ENCODE results near the gene ASPSCR1. TPM values are rescaled to one million over a fixed set of nuclear protein-coding genes. Genes with fewer than 3 reads are reported as not detected.

The ASPSCR1 gene
- total and polyA plus RNA-seq, 2 of the 4 experiments (the other 2 are of a cell fraction) = 7.2 to 17.2 TPM

- H3K27ac ChIP-seq (ENCODE audit: insufficient read depth, low read length) = no peak overlapping the region
- H3K56ac ChIP-seq (ENCODE audit: extremely low read depth, insufficient read depth, low read length) = no peak overlapping the region
- no peaks in the 10 kb centered on the region for H3K9me1 ChIP-seq (ENCODE audit: insufficient read depth, low read length)
- ChIA-PET CTCF (no interaction called here), POLR2A (ENCODE audit: unreplicated experiment) (no interaction called here)
- H2AFZ ChIP-seq (replicated peaks; ENCODE audit: low read length, poor library complexity) = peak overlapping the region; percentile 3
- no peaks in the 10 kb centered on the region for H3K4me1 ChIP-seq (ENCODE audit: control insufficient read depth, insufficient read depth, low read length)
- H4K8ac ChIP-seq (ENCODE audit: low read depth in 2 of 2, low read length in 2 of 2) = no peak overlapping the region
- H3K4ac ChIP-seq (ENCODE audit: low read depth, low read length) = no peak overlapping the region
- H3K14ac ChIP-seq (replicated peaks; ENCODE audit: low read depth, low read length) = no peak overlapping the region
- BruUV-seq (replicated peaks) = no TSS peak
- H4K5ac ChIP-seq (ENCODE audit: low read depth, low read length) = no peak overlapping the region
- no peaks in the 10 kb centered on the region; the same call in 1 of the 2 replicates for H4K20me1 ChIP-seq (ENCODE audit: insufficient read depth, low read length)
- DNase-seq = no peak
- no peak overlapping the region for H3K23ac ChIP-seq (ENCODE audit: low read depth, low read length)
- TF ChIP-seq FOS (IDR thresholded peaks at IDR 0.05; ENCODE audit: low read depth, low read length) (no peak), SMC3 (IDR thresholded peaks at IDR 0.05; ENCODE audit: low read depth, low read length) (no peak), BHLHE40 (IDR thresholded peaks at IDR 0.05; ENCODE audit: low read depth, low read length) (no peak), CEBPB (IDR thresholded peaks at IDR 0.05; ENCODE audit: low read depth, low read length) (no peak), MXI1 (IDR thresholded peaks at IDR 0.05; ENCODE audit: borderline replicate concordance, low read depth, low read length) (no peak), RCOR1 (IDR thresholded peaks at IDR 0.05; ENCODE audit: insufficient replicate concordance, low read length) (no peak), CHD1 (IDR thresholded peaks at IDR 0.05; ENCODE audit: low read depth, low read length) (no peak), ELK1 (IDR thresholded peaks at IDR 0.05; ENCODE audit: borderline replicate concordance, low read depth, low read length) (no peak), RAD21 (IDR thresholded peaks at IDR 0.05; ENCODE audit: low read length) (no peak), RFX5 (IDR thresholded peaks at IDR 0.05; ENCODE audit: low read depth, low read length) (no peak), POLR2A (IDR thresholded peaks at IDR 0.05; ENCODE audit: low read depth, low read length) (no peak), MAZ (IDR thresholded peaks at IDR 0.05; ENCODE audit: borderline replicate concordance, low read depth, low read length) (no peak), USF2 (IDR thresholded peaks at IDR 0.05; ENCODE audit: low read depth, low read length) (no peak), CTCF (conservative IDR thresholded peaks at IDR 0.05; ENCODE audit: low read depth, low read length) (no peak), NFE2L2 (IDR thresholded peaks at IDR 0.05; ENCODE audit: low read depth, low read length) (no peak), MAFK (IDR thresholded peaks at IDR 0.05; ENCODE audit: low read depth, low read length) (no peak)
- no peak overlapping the region for H3K4me2 ChIP-seq (ENCODE audit: low read depth, low read length)
- no peak overlapping the region for H2AK9ac ChIP-seq (replicated peaks; ENCODE audit: low read depth, low read length, poor library complexity)
- H3K4me3 ChIP-seq (ENCODE audit: insufficient read depth, low read depth, low read length) = no peak overlapping the region
- H2BK120ac ChIP-seq (ENCODE audit: low read depth, low read length) = no peak overlapping the region
- peaks cover 25% of the 10 kb centered on the region for H3K27me3 ChIP-seq (ENCODE audit: control insufficient read depth, insufficient read depth, low read length)
- peaks cover 2 to 4% of the 10 kb centered on the region in 2 experiments; a peak in 3 of 4 replicates for H3K79me1 ChIP-seq (ENCODE audit: low read depth in 1 of 2, low read length in 2 of 2)
- in situ Hi-C loops (cut with MboI; ENCODE audit: low sequenced_read_pairs) (no loop called here), intact Hi-C loops (cut with micrococcal nuclease) (no loop called here), dilution Hi-C loops (cut with HindIII; ENCODE audit: low sequenced_read_pairs, unreplicated experiment) (no loop called here)
- no peak overlapping the region for H2BK20ac ChIP-seq (ENCODE audit: low read depth, low read length)
- WGBS, 2 experiments (ENCODE audit: extremely low coverage in 2 of 2, insufficient read length in 1 of 2) = 49% methylated on average over 23 of the region's 30 CpGs; no CpG with 5 or more reads in 1 of the 2 experiments
- ATAC-seq (ENCODE audit: low read depth) = no peak
- H3K9ac ChIP-seq (ENCODE audit: low read depth, low read length) = no peak overlapping the region
- no peak overlapping the region for H3K18ac ChIP-seq (ENCODE audit: low read depth, low read length)
- H2BK5ac ChIP-seq (ENCODE audit: low read depth, low read length, poor library complexity, severe bottlenecking) = no peak overlapping the region
- H3K9me3 ChIP-seq (ENCODE audit: control insufficient read depth, insufficient read depth, low read length) = no peaks in the 10 kb centered on the region
- H4K91ac ChIP-seq (ENCODE audit: insufficient read depth, low read depth, low read length) = no peak overlapping the region
- H3K36me3 ChIP-seq (ENCODE audit: control insufficient read depth, insufficient read depth, low read length) = no peaks in the 10 kb centered on the region
- H2BK15ac ChIP-seq (ENCODE audit: low read depth, low read length) = no peak overlapping the region
- H2AK5ac ChIP-seq (ENCODE audit: low read depth, low read length) = no peak overlapping the region
Observed at GRCh38 chr17:81941484-81942166, 35.8 kb upstream of the ASPSCR1 start.
